Measurements from ENCODE around the gene SYNGR3.

Gene SYNGR3

GRCh38 chr16:1976951-1977874 lies 12.6 kb upstream of the SYNGR3 start:
- DNase-seq (ENCODE audit: low read depth): no peak

- DNase-seq (ENCODE audit: low read depth): no peak
Measured at GRCh38 chr16:1977875-1978268, 11.9 kb upstream of the SYNGR3 start.

- no peak for DNase-seq (ENCODE audit: low read depth)
Measured at GRCh38 chr16:1978476-1979120, 11.2 kb upstream of the SYNGR3 start.

GRCh38 chr16:1979271-1980029 lies 10.3 kb upstream of the SYNGR3 start:
- DNase-seq (ENCODE audit: low read depth): no peak

- no peak for DNase-seq (ENCODE audit: low read depth)
Measured at GRCh38 chr16:1980030-1980769, 9.6 kb upstream of the SYNGR3 start.

GRCh38 chr16:1980770-1981087 lies 9.0 kb upstream of the SYNGR3 start:
- DNase-seq (ENCODE audit: low read depth): no peak

GRCh38 chr16:1981398-1981836 lies 8.4 kb upstream of the SYNGR3 start, which contains the start of gene NOXO1:
NOXO1 (minus strand) TSS chr16:1981469; CDS start chr16:1981179, 290 bp downstream.
- no peak for DNase-seq (ENCODE audit: low read depth)

GRCh38 chr16:1982013-1982433 lies 7.7 kb upstream of the SYNGR3 start:
- no peak for DNase-seq (ENCODE audit: low read depth)

- no peak for DNase-seq (ENCODE audit: low read depth)
Measured at GRCh38 chr16:1982991-1983543, 6.7 kb upstream of the SYNGR3 start.

GRCh38 chr16:1983544-1984346 lies 6.0 kb upstream of the SYNGR3 start, which contains the start of gene GFER:
GFER (plus strand) TSS chr16:1984193; CDS start chr16:1984219, 26 bp downstream.
- DNase-seq (ENCODE audit: low read depth): peak; percentile 37

- DNase-seq (ENCODE audit: low read depth): no peak
Measured at GRCh38 chr16:1984347-1985225, 5.2 kb upstream of the SYNGR3 start.

- DNase-seq (ENCODE audit: low read depth): no peak
Measured at GRCh38 chr16:1985466-1986150, 4.2 kb upstream of the SYNGR3 start.

GRCh38 chr16:1987198-1987597 lies 2.6 kb upstream of the SYNGR3 start:
- DNase-seq (ENCODE audit: low read depth): no peak

- DNase-seq (ENCODE audit: low read depth): no peak
Measured at GRCh38 chr16:1990101-1990350, 256 bp downstream of the SYNGR3 start.

GRCh38 chr16:1990351-1991134 lies 773 bp downstream of the SYNGR3 start:
- DNase-seq (ENCODE audit: low read depth): no peak

GRCh38 chr16:1991135-1991551 lies 1.4 kb downstream of the SYNGR3 start:
- DNase-seq (ENCODE audit: low read depth): no peak

GRCh38 chr16:1991588-1991947 lies 1.8 kb downstream of the SYNGR3 start:
- DNase-seq (ENCODE audit: low read depth): no peak

GRCh38 chr16:1991948-1992703 lies 2.4 kb downstream of the SYNGR3 start:
- DNase-seq (ENCODE audit: low read depth): no peak
